H9 (cell line): Measurements from ENCODE around the gene PITPNB. TPM values are rescaled to one million over a fixed set of nuclear protein-coding genes. Genes with fewer than 3 reads are reported as not detected.

Experiments used
- DNase-seq: peaks from one replicate; pipeline ENCODE4 v3.0.0-alpha.2; 2017
- H2AFZ ChIP-seq: one replicate; pipeline ENCODE4 v1.6.1; 2013; ENCODE audit warnings: mild to moderate bottlenecking, low read length, control low read depth, moderate library complexity
- H2AK5ac ChIP-seq: 2 replicates; pipeline ENCODE4 v1.6.1; 2013; ENCODE audit warnings: low read length, control low read depth, mixed read lengths; ENCODE audit not compliant: insufficient read length
- H2BK120ac ChIP-seq: one replicate; pipeline ENCODE4 v1.6.1; 2013; ENCODE audit warnings: low read depth, mild to moderate bottlenecking, low read length, control low read depth, inconsistent platforms; ENCODE audit not compliant: poor library complexity, severe bottlenecking
- H2BK12ac ChIP-seq: 2 replicates; pipeline ENCODE4 v1.6.1; 2013; ENCODE audit warnings: low read length, control low read depth, mixed read lengths, low read depth; ENCODE audit not compliant: insufficient read length
- H2BK15ac ChIP-seq: 2 replicates; pipeline ENCODE4 v1.6.1; 2013; ENCODE audit warnings: low read depth, low read length, control low read depth
- H2BK20ac ChIP-seq: one replicate; pipeline ENCODE4 v1.6.1; 2013; ENCODE audit warnings: low read depth, mild to moderate bottlenecking, low read length, control low read depth, inconsistent platforms; ENCODE audit not compliant: poor library complexity, severe bottlenecking
- H2BK5ac ChIP-seq: 2 replicates; pipeline ENCODE4 v1.6.1; 2013; ENCODE audit warnings: low read length, control low read depth, mixed read lengths; ENCODE audit not compliant: insufficient read length
- H3K14ac ChIP-seq: 2 replicates; pipeline ENCODE4 v1.6.1; 2013; ENCODE audit warnings: low read length, control low read depth; ENCODE audit not compliant: insufficient read depth
- H3K18ac ChIP-seq: 2 replicates; pipeline ENCODE4 v1.6.1; 2013; ENCODE audit warnings: low read depth, mild to moderate bottlenecking, mixed read lengths, low read length, control low read depth; ENCODE audit not compliant: insufficient read length
- H3K23ac ChIP-seq: 2 replicates; pipeline ENCODE4 v1.6.1; 2013; ENCODE audit warnings: low read length, control low read depth, mixed read lengths, low read depth; ENCODE audit not compliant: insufficient read length
- H3K23me2 ChIP-seq: 2 replicates; pipeline ENCODE4 v1.6.1; 2013; ENCODE audit warnings: low read depth, mild to moderate bottlenecking, mixed read lengths, low read length, control low read depth; ENCODE audit not compliant: insufficient read length, poor library complexity, severe bottlenecking
- H3K27ac ChIP-seq: 2 replicates; pipeline ENCODE4 v1.5.1; 2013; ENCODE audit warnings: low read length, control low read depth, mixed read lengths, low read depth; ENCODE audit not compliant: insufficient read length
- H3K27me3 ChIP-seq: 2 replicates; pipeline ENCODE4 v1.6.1; 2013; ENCODE audit warnings: low read length, control low read depth, inconsistent platforms; ENCODE audit not compliant: insufficient read depth
- H3K4ac ChIP-seq: 2 replicates; pipeline ENCODE4 v1.6.1; 2013; ENCODE audit warnings: low read depth, mild to moderate bottlenecking, control low read depth, inconsistent platforms, low read length, moderate library complexity
- H3K4me1 ChIP-seq: 2 replicates; pipeline ENCODE4 v1.6.1; 2013; ENCODE audit warnings: low read length, control low read depth, inconsistent platforms; ENCODE audit not compliant: insufficient read depth
- H3K4me2 ChIP-seq: 2 replicates; pipeline ENCODE4 v1.6.1; 2013; ENCODE audit warnings: low read length, control low read depth, mixed read lengths; ENCODE audit not compliant: insufficient read length, insufficient read depth
- H3K56ac ChIP-seq: 2 replicates; pipeline ENCODE4 v1.6.1; 2013; ENCODE audit warnings: low read depth, mild to moderate bottlenecking, mixed read lengths, low read length, control low read depth; ENCODE audit not compliant: insufficient read length
- H3K79me1 ChIP-seq: 2 replicates; pipeline ENCODE4 v1.6.1; 2013; ENCODE audit warnings: low read depth, mild to moderate bottlenecking, moderate library complexity, low read length, control low read depth, inconsistent platforms; ENCODE audit not compliant: insufficient read depth, poor library complexity, severe bottlenecking
- H3K79me2 ChIP-seq: 2 replicates; pipeline ENCODE4 v1.6.1; 2013; ENCODE audit warnings: low read length, control low read depth, inconsistent platforms; ENCODE audit not compliant: insufficient read depth
- H3K9ac ChIP-seq: 2 replicates; pipeline ENCODE4 v1.6.1; 2013; ENCODE audit warnings: low read length, control low read depth, mixed read lengths; ENCODE audit not compliant: insufficient read length; ENCODE audit errors: extremely low read depth
- H3K9me3 ChIP-seq: one replicate; pipeline ENCODE4 v1.6.1; 2013; ENCODE audit warnings: low read depth, low read length, inconsistent platforms; ENCODE audit not compliant: control insufficient read depth
- H3T11ph ChIP-seq: one replicate; pipeline ENCODE4 v1.6.1; 2013; ENCODE audit warnings: mild to moderate bottlenecking, low read length, control low read depth, inconsistent platforms
- H4K20me1 ChIP-seq: one replicate; pipeline ENCODE4 v1.6.1; 2013; ENCODE audit not compliant: control insufficient read depth, insufficient read length, insufficient read depth
- H4K5ac ChIP-seq: 2 replicates; pipeline ENCODE4 v1.6.1; 2013; ENCODE audit warnings: low read depth, mild to moderate bottlenecking, mixed read lengths, low read length, control low read depth; ENCODE audit not compliant: insufficient read length
- H4K8ac ChIP-seq: replicated peaks from 2 replicates; pipeline ENCODE4 v1.6.1; 2013; ENCODE audit warnings: low read length, control low read depth, mixed read lengths, low read depth; ENCODE audit not compliant: insufficient read length
- H4K91ac ChIP-seq: 2 replicates; pipeline ENCODE4 v1.6.1; 2013; ENCODE audit warnings: low read depth, mild to moderate bottlenecking, moderate library complexity, mixed read lengths, low read length, control low read depth; ENCODE audit not compliant: insufficient read length
- H3K27ac Mint-ChIP-seq, 3 experiments: 2 replicates in 2 of 3; 3 replicates in 1 of 3; pipeline ENCODE4 v1.8.0; 2020 to 2021; ENCODE audit warnings: mixed read lengths in 3 of 3, mild to moderate bottlenecking in 1 of 3, moderate library complexity in 1 of 3
- H3K27me3 Mint-ChIP-seq: 2 replicates; pipeline ENCODE4 v1.8.0; 2021; ENCODE audit warnings: low read depth, mild to moderate bottlenecking, moderate library complexity, mixed read lengths
- H3K36me3 Mint-ChIP-seq, 3 experiments: 2 replicates in 2 of 3; 3 replicates in 1 of 3; pipeline ENCODE4 v1.8.0; 2020 to 2021; ENCODE audit warnings: low read depth in 3 of 3, mixed read lengths in 3 of 3; ENCODE audit not compliant: insufficient read depth in 1 of 3
- H3K4me1 Mint-ChIP-seq, 2 experiments: 2 replicates each; pipeline ENCODE4 v1.8.0; 2020; ENCODE audit warnings: mixed read lengths in 2 of 2
- H3K4me3 Mint-ChIP-seq, 2 experiments: 2 replicates in 1 of 2; 3 replicates in 1 of 2; pipeline ENCODE4 v1.8.0; 2020 to 2021; ENCODE audit warnings: mild to moderate bottlenecking in 2 of 2, mixed read lengths in 2 of 2, moderate library complexity in 1 of 2
- H3K9me3 Mint-ChIP-seq, 2 experiments: 2 replicates in 1 of 2; 3 replicates in 1 of 2; pipeline ENCODE4 v1.8.0; 2020; ENCODE audit warnings: mild to moderate bottlenecking in 2 of 2, mixed read lengths in 2 of 2, moderate library complexity in 1 of 2
- WGBS: extraction: QIAGEN DNeasy Blood & Tissue Kit; methylation state at CpG from one replicate; pipeline ENCODE4 v1.1.7; 2013; ENCODE audit warnings: missing lambda C conversion rate, low lambda C conversion rate, mixed read lengths; ENCODE audit not compliant: insufficient read length; ENCODE audit errors: extremely low coverage; 5-methylcytosine and 5-hydroxymethylcytosine counted together
- total RNA-seq: library from RNA; stranded (reverse); gene quantifications from 2 replicates; pipeline ENCODE4 v1.2.1, GENCODE V29; 2021
- TF ChIP-seq, protein P1 (sequence below): fragments of 200-600 bp; sonication (generic); conservative IDR thresholded peaks from 3 replicates; pipeline ENCODE4 v1.8.0; 2021; ENCODE audit warnings: antibody characterized with exemption, mild to moderate bottlenecking

Gene PITPNB
- total RNA-seq, 1 experiment from 2014 or later = 106 TPM

DNA sequence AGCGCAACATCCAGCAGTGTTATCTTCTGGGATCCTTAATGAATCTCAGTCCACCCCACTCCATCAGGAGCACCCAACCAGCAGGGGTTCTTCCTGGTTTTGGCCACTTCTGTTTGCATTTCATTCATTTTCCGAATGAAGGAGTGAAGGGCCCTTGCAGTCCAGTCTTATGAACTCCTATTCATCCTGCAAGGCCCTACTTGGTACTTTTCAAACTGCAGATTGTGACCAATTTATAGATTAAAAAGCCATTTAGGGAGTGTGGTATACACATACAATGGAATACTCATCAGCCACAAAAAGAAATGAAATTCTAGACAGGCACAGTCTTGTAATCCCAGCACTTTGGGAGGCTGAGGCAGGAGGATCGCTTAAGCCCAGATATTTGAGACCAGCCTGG is 107.3 kb downstream of the PITPNB start:
- Mint-ChIP-seq H3K36me3 (no peaks in the 10 kb centered on the region; a peak in 1 of 7 replicates), H3K27ac (no peak overlapping the region), H3K9me3 (no peaks in the 10 kb centered on the region), H3K4me1 (peaks cover 23 to 33% of the 10 kb centered on the region in 2 experiments), H3K4me3 (no peak overlapping the region; a peak in 1 of 5 replicates), H3K27me3 (peaks cover 22% of the 10 kb centered on the region)
- H4K20me1 ChIP-seq = no peaks in the 10 kb centered on the region
- H2BK120ac ChIP-seq = no peak overlapping the region
- H2BK15ac ChIP-seq = no peak overlapping the region
- TF ChIP-seq, protein P1, sequence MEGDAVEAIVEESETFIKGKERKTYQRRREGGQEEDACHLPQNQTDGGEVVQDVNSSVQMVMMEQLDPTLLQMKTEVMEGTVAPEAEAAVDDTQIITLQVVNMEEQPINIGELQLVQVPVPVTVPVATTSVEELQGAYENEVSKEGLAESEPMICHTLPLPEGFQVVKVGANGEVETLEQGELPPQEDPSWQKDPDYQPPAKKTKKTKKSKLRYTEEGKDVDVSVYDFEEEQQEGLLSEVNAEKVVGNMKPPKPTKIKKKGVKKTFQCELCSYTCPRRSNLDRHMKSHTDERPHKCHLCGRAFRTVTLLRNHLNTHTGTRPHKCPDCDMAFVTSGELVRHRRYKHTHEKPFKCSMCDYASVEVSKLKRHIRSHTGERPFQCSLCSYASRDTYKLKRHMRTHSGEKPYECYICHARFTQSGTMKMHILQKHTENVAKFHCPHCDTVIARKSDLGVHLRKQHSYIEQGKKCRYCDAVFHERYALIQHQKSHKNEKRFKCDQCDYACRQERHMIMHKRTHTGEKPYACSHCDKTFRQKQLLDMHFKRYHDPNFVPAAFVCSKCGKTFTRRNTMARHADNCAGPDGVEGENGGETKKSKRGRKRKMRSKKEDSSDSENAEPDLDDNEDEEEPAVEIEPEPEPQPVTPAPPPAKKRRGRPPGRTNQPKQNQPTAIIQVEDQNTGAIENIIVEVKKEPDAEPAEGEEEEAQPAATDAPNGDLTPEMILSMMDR = no peak
- no peak overlapping the region for H2AFZ ChIP-seq
- no peaks in the 10 kb centered on the region for H3K4me1 ChIP-seq
- H2BK5ac ChIP-seq = no peak overlapping the region
- no peaks in the 10 kb centered on the region for H3K9me3 ChIP-seq
- no peaks in the 10 kb centered on the region for H3K79me1 ChIP-seq
- H4K5ac ChIP-seq = no peak overlapping the region
- H4K91ac ChIP-seq = no peak overlapping the region
- H3K23ac ChIP-seq = no peak overlapping the region
- no peak overlapping the region for H2AK5ac ChIP-seq
- H3K4me2 ChIP-seq = no peak overlapping the region
- no peaks in the 10 kb centered on the region for H3K23me2 ChIP-seq
- H2BK12ac ChIP-seq = no peak overlapping the region
- H3K79me2 ChIP-seq = no peaks in the 10 kb centered on the region
- H3T11ph ChIP-seq = no peak overlapping the region
- WGBS = no CpG with 5 or more reads among the region's 3 CpGs
- no peak overlapping the region for H3K4ac ChIP-seq
- H3K27ac ChIP-seq = no peak overlapping the region
- no peak overlapping the region for H3K56ac ChIP-seq
- DNase-seq = no peak
- no peak overlapping the region for H4K8ac ChIP-seq
- no peaks in the 10 kb centered on the region for H3K27me3 ChIP-seq
- H2BK20ac ChIP-seq = no peak overlapping the region
- no peak overlapping the region for H3K14ac ChIP-seq
- H3K9ac ChIP-seq = no peak overlapping the region
- no peak overlapping the region for H3K18ac ChIP-seq
